Astrocyte (in vitro differentiated cells and primary cell): Measurements from ENCODE around the gene RTL5.

ENCODE experiments used
- EZH2 ChIP-seq: IDR thresholded peaks from 2 replicates; pipeline ENCODE4 v1.6.1; 2012; ENCODE audit warnings: mild to moderate bottlenecking, low read length, inconsistent platforms; ENCODE audit not compliant: insufficient read depth
- TF ChIP-seq, protein P1 (sequence below): IDR thresholded peaks from 2 replicates; pipeline ENCODE4 v1.5.1; 2011; ENCODE audit warnings: low read depth, mild to moderate bottlenecking, inconsistent platforms, low read length, moderate library complexity; ENCODE audit not compliant: insufficient read depth

DNA sequence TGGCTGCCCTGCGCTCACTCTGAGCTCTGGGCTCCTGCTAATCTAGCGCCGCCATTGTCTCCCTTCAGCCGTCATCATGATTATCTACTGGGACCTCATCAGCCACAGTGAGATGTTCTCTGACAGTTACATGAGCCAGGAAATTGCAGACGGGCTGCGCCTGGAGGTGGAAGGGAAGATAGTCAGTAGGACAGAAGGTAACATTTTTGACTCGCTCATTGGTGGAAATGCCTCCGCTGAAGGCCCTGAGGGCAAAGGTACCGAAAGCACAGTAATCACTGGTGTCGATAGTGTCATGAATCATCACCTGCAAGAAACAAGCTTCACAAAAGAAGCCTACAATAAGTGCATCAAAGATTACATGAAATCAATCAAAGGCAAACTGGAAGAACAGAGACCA is 28.1 kb upstream of the RTL5 start:
- TF ChIP-seq EZH2, result no peak
- TF ChIP-seq, protein P1, sequence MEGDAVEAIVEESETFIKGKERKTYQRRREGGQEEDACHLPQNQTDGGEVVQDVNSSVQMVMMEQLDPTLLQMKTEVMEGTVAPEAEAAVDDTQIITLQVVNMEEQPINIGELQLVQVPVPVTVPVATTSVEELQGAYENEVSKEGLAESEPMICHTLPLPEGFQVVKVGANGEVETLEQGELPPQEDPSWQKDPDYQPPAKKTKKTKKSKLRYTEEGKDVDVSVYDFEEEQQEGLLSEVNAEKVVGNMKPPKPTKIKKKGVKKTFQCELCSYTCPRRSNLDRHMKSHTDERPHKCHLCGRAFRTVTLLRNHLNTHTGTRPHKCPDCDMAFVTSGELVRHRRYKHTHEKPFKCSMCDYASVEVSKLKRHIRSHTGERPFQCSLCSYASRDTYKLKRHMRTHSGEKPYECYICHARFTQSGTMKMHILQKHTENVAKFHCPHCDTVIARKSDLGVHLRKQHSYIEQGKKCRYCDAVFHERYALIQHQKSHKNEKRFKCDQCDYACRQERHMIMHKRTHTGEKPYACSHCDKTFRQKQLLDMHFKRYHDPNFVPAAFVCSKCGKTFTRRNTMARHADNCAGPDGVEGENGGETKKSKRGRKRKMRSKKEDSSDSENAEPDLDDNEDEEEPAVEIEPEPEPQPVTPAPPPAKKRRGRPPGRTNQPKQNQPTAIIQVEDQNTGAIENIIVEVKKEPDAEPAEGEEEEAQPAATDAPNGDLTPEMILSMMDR, result no peak
